ENCODE data around the gene CTXND1. TPM values are rescaled to one million over a fixed set of nuclear protein-coding genes. Genes with fewer than 3 reads are reported as not detected.

Gene CTXND1
- total and polyA plus RNA-seq, 8 donors = 0.29 to 4.3 (median 1.4) TPM

DNA sequence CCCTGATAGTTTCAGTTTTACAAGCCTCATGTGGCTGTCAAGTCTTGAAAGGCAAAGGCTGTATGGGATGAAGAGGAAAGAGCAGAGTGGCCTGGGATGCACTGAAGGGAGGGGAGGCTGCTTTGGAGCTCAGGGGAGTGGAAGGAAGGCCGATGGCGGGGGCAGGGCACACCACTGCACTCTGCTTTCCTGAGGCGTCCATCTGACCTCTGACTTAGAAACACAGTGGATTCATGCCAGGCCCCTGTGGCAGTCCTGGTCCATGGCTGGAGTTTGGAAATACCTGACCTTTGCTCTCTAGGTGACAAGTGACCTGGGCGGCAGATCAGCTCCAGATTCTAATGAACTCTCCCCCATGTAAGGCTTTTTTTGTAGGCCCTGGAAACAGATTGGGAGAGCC lies 80.2 kb downstream of the CTXND1 start:
- no peak overlapping the region for H3K4me3 ChIP-seq
- peaks cover 0 to 68% (median 29%) of the 10 kb centered on the region in 4 donors for H3K36me3 ChIP-seq
- no peak overlapping the region for H3K27ac ChIP-seq
- no peaks in the 10 kb centered on the region for H3K27me3 ChIP-seq
- H3K9me3 ChIP-seq = no peaks in the 10 kb centered on the region
- TF ChIP-seq, protein P1, sequence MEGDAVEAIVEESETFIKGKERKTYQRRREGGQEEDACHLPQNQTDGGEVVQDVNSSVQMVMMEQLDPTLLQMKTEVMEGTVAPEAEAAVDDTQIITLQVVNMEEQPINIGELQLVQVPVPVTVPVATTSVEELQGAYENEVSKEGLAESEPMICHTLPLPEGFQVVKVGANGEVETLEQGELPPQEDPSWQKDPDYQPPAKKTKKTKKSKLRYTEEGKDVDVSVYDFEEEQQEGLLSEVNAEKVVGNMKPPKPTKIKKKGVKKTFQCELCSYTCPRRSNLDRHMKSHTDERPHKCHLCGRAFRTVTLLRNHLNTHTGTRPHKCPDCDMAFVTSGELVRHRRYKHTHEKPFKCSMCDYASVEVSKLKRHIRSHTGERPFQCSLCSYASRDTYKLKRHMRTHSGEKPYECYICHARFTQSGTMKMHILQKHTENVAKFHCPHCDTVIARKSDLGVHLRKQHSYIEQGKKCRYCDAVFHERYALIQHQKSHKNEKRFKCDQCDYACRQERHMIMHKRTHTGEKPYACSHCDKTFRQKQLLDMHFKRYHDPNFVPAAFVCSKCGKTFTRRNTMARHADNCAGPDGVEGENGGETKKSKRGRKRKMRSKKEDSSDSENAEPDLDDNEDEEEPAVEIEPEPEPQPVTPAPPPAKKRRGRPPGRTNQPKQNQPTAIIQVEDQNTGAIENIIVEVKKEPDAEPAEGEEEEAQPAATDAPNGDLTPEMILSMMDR (IDR thresholded peaks at IDR 0.05) = no peak
- no peak for TF ChIP-seq POLR2A (IDR thresholded peaks at IDR 0.05)
- no peak for TF ChIP-seq EP300 (IDR thresholded peaks at IDR 0.05)
- TF ChIP-seq POLR2AphosphoS5 (IDR thresholded peaks at IDR 0.05) = no peak
- intact Hi-C loops (cut with DNase I; ENCODE audit: low total_unique reads) = no loop called here
- DNase-seq = no peak
- WGBS, 5 donors = 73 to 85% (median 77%) methylated on average over 4 of the region's 4 CpGs
- peaks cover 0 to 21% (median 10%) of the 10 kb centered on the region in 4 donors for H3K4me1 ChIP-seq

DNA sequence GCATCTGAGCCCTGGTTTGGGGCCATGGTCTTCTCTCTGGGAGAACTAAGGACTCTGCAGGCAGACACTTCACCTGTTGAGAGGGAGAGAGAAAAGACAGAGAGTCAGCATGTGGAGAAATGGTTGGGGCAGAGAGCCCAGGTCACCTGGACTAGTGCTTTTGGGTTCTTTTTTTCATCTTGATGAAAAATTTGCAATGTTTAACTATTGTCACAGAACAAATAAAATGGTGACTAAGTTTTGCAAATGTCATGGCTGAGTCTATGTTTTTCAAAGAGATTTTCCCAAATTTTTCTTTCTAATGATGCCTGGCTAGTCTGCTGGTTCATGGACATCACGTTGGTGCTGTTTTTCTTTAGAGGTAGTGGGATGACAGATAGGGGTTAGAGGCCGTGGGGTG lies 81.4 kb downstream of the CTXND1 start:
- TF ChIP-seq POLR2A (IDR thresholded peaks at IDR 0.05) (no peak), POLR2AphosphoS5 (IDR thresholded peaks at IDR 0.05) (no peak), EP300 (IDR thresholded peaks at IDR 0.05) (no peak)
- TF ChIP-seq, protein P1 (IDR thresholded peaks at IDR 0.05) = no peak
- H3K27me3 ChIP-seq = no peaks in the 10 kb centered on the region
- peaks cover 0 to 17% (median 8%) of the 10 kb centered on the region in 4 donors for H3K4me1 ChIP-seq
- H3K9me3 ChIP-seq = no peaks in the 10 kb centered on the region
- no peak overlapping the region for H3K4me3 ChIP-seq
- intact Hi-C loops (cut with DNase I; ENCODE audit: low total_unique reads) = no loop called here
- no peak overlapping the region for H3K27ac ChIP-seq
- no peak for DNase-seq
- 90 to 95% (median 92%) methylated on average over 2 of the region's 2 CpGs for WGBS, 5 donors
- peaks cover 0 to 58% (median 28%) of the 10 kb centered on the region in 4 donors for H3K36me3 ChIP-seq

DNA sequence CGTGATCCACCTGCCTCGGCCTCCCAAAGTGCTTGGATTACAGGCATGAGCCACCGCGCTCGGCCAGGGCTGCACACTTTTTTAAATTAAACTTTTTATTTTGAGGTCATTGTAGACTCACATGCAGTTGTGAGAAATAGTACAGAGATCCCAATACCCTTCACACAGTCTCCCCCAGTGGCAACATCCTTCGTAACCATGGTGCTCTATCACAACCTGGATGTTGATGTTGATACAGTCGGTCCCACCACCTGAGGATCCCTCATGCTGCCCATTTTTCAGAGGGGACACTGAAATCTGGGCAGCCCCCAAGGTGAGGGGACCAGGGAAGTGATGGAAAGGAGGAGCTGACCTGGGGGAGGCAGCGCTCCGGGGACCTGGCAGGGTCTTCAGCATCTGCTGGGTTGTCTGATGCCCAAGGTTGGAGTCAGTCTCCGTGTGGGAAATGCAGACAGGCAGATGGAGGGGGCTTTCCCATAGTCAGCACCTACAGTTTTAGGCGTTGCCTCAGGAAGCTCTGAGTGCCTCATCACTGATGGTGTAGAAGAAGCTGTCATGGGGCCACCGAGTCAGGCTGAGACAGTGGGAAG lies 82.2 kb downstream of the CTXND1 start:
- DNase-seq = no peak
- intact Hi-C loops (cut with DNase I; ENCODE audit: low total_unique reads) = no loop called here
- 91 to 98% (median 94%) methylated on average over 10 to 12 of the region's 12 CpGs for WGBS, 5 donors
- TF ChIP-seq POLR2AphosphoS5 (IDR thresholded peaks at IDR 0.05) = no peak
- TF ChIP-seq, protein P1 (IDR thresholded peaks at IDR 0.05) = no peak
- H3K4me1 ChIP-seq = peaks cover 0 to 17% (median 8%) of the 10 kb centered on the region in 4 donors
- H3K27ac ChIP-seq = no peak overlapping the region
- no peaks in the 10 kb centered on the region for H3K27me3 ChIP-seq
- H3K9me3 ChIP-seq = no peaks in the 10 kb centered on the region
- peaks cover 0 to 50% (median 25%) of the 10 kb centered on the region in 4 donors for H3K36me3 ChIP-seq
- no peak overlapping the region for H3K4me3 ChIP-seq

DNA sequence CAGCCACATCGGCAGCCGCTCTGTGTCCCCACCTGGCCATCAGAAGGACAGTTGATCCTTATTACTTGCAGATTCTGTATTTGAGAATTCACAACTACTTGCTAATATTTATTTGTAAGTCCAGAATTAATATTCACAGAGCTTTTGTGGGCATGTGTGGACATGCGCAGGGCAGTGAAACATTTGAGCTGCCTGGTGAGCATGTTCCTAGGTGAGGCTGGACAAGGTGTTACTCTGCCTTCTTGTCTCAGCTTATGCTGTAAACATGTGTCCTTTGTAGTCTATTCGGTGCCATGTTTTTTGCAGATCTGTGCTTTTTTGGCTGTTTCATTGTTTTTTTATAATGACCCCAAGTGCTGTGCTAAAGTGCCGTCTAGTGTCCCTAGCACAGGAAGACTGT lies 83.6 kb downstream of the CTXND1 start:
- no peak for DNase-seq
- TF ChIP-seq POLR2A (IDR thresholded peaks at IDR 0.05) (no peak), EP300 (IDR thresholded peaks at IDR 0.05) (no peak), POLR2AphosphoS5 (IDR thresholded peaks at IDR 0.05) (no peak)
- TF ChIP-seq, protein P1 (IDR thresholded peaks at IDR 0.05) = no peak
- no peak overlapping the region for H3K27ac ChIP-seq
- H3K36me3 ChIP-seq = peaks cover 0 to 40% (median 24%) of the 10 kb centered on the region in 4 donors
- peaks cover 0 to 5% (median 2%) of the 10 kb centered on the region in 4 donors for H3K4me1 ChIP-seq
- no peak overlapping the region for H3K4me3 ChIP-seq
- WGBS, 5 donors = 75 to 98% (median 86%) methylated on average over 5 of the region's 5 CpGs
- H3K9me3 ChIP-seq = no peaks in the 10 kb centered on the region
- intact Hi-C loops (cut with DNase I; ENCODE audit: low total_unique reads) = no loop called here
- no peaks in the 10 kb centered on the region for H3K27me3 ChIP-seq
